ENCODE results near the gene NEUROD4.

- TF ChIP-seq CTCF (conservative IDR thresholded peaks at IDR 0.05; ENCODE audit: low read depth, low read length) = no peak
- no peak for TF ChIP-seq EZH2 (IDR thresholded peaks at IDR 0.05; ENCODE audit: borderline replicate concordance, low read depth, low read length, poor library complexity, severe bottlenecking)
These were observed 18.4 kb upstream of the NEUROD4 start for GRCh38 chr12:55001198-55001868.

All from A673 (cell line).